OCI-LY3 (cell line): ENCODE measurements around the gene GIPC2.

Experiments
- H2AFZ ChIP-seq: fragments of 200-600, 300-600 bp; shearing (Covaris generic); 2 replicates; pipeline ENCODE4 v1.6.0; 2014; ENCODE audit warnings: antibody characterized with exemption, low read depth, low read length
- H3K27ac ChIP-seq: fragments of 200-600, 300-600 bp; sonication (generic); 2 replicates; pipeline ENCODE4 v1.5.1; 2014; ENCODE audit warnings: mild to moderate bottlenecking, low read length, moderate library complexity, mixed read lengths
- H3K27me3 ChIP-seq: fragments of 200-600, 300-600 bp; sonication (generic); 2 replicates; pipeline ENCODE4 v1.6.1; 2014; ENCODE audit warnings: low read depth, low read length, mixed read lengths
- H3K36me3 ChIP-seq: fragments of 200-600, 300-600 bp; sonication (generic); replicated peaks from 2 replicates; pipeline ENCODE3; 2014; ENCODE audit warnings: low read depth, low read length, mixed read lengths
- H3K4me1 ChIP-seq: fragments of 300-600, 200-600 bp; sonication (generic); 2 replicates; pipeline ENCODE4 v1.6.1; 2014; ENCODE audit warnings: low read length, mixed read lengths
- H3K4me2 ChIP-seq: fragments of 200-600, 300-600 bp; sonication (generic); 2 replicates; pipeline ENCODE4 v1.6.1; 2014; ENCODE audit warnings: low read length, mixed read lengths
- H3K4me3 ChIP-seq: fragments of 300-600, 200-600 bp; sonication (generic); 2 replicates; pipeline ENCODE4 v1.5.1; 2014; ENCODE audit warnings: antibody characterized with exemption, mild to moderate bottlenecking, low read length, moderate library complexity
- H3K79me2 ChIP-seq: fragments of 300-600, 200-600 bp; shearing (Covaris generic); 2 replicates; pipeline ENCODE4 v1.6.1; 2014; ENCODE audit warnings: mild to moderate bottlenecking, low read length, mixed read lengths
- H3K9ac ChIP-seq: fragments of 300-600, 200-600 bp; shearing (Covaris generic); 2 replicates; pipeline ENCODE4 v1.6.0; 2014; ENCODE audit warnings: mild to moderate bottlenecking, low read length, moderate library complexity
- H3K9me3 ChIP-seq: fragments of 200-600, 300-600 bp; shearing (Covaris generic); 2 replicates; pipeline ENCODE4 v1.6.1; 2014; ENCODE audit warnings: low read length, mixed read lengths; ENCODE audit not compliant: insufficient read depth
- H4K20me1 ChIP-seq: fragments of 200-600, 300-600 bp; sonication (generic); 2 replicates; pipeline ENCODE4 v1.6.1; 2016; ENCODE audit warnings: low read length, mixed read lengths; ENCODE audit not compliant: insufficient read depth
- CTCF ChIP-seq: fragments of 200-600, 300-600 bp; sonication (generic); IDR thresholded peaks from 2 replicates; pipeline ENCODE4 v1.5.1; 2014; ENCODE audit warnings: antibody characterized with exemption, low read length, low read depth
- EZH2phosphoT487 ChIP-seq: fragments of 200-600 bp; shearing (Covaris generic); IDR thresholded peaks from 2 replicates; pipeline ENCODE4 v1.6.1; 2018; ENCODE audit warnings: antibody characterized with exemption, mixed run types, low read depth

The GIPC2 gene

GRCh38 chr1:78054559-78054958 is 8.8 kb downstream of the GIPC2 start:
- Histone ChIP-seq H3K9ac (no peak overlapping the region), H3K27me3 (no peaks in the 10 kb centered on the region), H3K4me1 (no peaks in the 10 kb centered on the region), H3K79me2 (no peaks in the 10 kb centered on the region), H3K27ac (no peak overlapping the region), H3K36me3 (no peaks in the 10 kb centered on the region), H3K4me2 (no peak overlapping the region), H4K20me1 (no peaks in the 10 kb centered on the region), H2AFZ (peak overlapping the region; percentile 65; the same call in 1 of the 2 replicates), H3K4me3 (no peak overlapping the region), H3K9me3 (no peaks in the 10 kb centered on the region)
- TF ChIP-seq CTCF (no peak), EZH2phosphoT487 (no peak)

- Histone ChIP-seq H3K4me3 (no peak overlapping the region), H4K20me1 (no peaks in the 10 kb centered on the region), H3K27me3 (no peaks in the 10 kb centered on the region), H3K27ac (no peak overlapping the region), H3K36me3 (no peaks in the 10 kb centered on the region), H2AFZ (peak overlapping the region; percentile 65; the same call in 1 of the 2 replicates), H3K9me3 (no peaks in the 10 kb centered on the region), H3K79me2 (no peaks in the 10 kb centered on the region), H3K9ac (no peak overlapping the region), H3K4me2 (no peak overlapping the region), H3K4me1 (no peaks in the 10 kb centered on the region)
- TF ChIP-seq EZH2phosphoT487 = no peak
- TF ChIP-seq CTCF = no peak
These were observed 9.2 kb downstream of the GIPC2 start for GRCh38 chr1:78054972-78055371.

GRCh38 chr1:78055565-78056132 is 9.9 kb downstream of the GIPC2 start:
- no peak overlapping the region for H3K4me3 ChIP-seq
- no peak overlapping the region for H3K27ac ChIP-seq
- H3K4me1 ChIP-seq = no peaks in the 10 kb centered on the region
- no peaks in the 10 kb centered on the region for H3K36me3 ChIP-seq
- TF ChIP-seq EZH2phosphoT487 = no peak
- TF ChIP-seq CTCF = no peak
- no peak overlapping the region for H2AFZ ChIP-seq
- no peak overlapping the region for H3K4me2 ChIP-seq
- H3K9me3 ChIP-seq = no peaks in the 10 kb centered on the region
- no peak overlapping the region for H3K9ac ChIP-seq
- no peaks in the 10 kb centered on the region for H3K27me3 ChIP-seq
- H3K79me2 ChIP-seq = no peaks in the 10 kb centered on the region
- H4K20me1 ChIP-seq = no peaks in the 10 kb centered on the region

GRCh38 chr1:78058670-78059069 is 12.9 kb downstream of the GIPC2 start:
- no peaks in the 10 kb centered on the region for H3K27me3 ChIP-seq
- H3K9me3 ChIP-seq = no peaks in the 10 kb centered on the region
- H3K79me2 ChIP-seq = no peaks in the 10 kb centered on the region
- H3K4me3 ChIP-seq = no peak overlapping the region
- no peak overlapping the region for H3K27ac ChIP-seq
- no peak overlapping the region for H2AFZ ChIP-seq
- H4K20me1 ChIP-seq = no peaks in the 10 kb centered on the region
- H3K4me2 ChIP-seq = no peak overlapping the region
- TF ChIP-seq CTCF (no peak), EZH2phosphoT487 (no peak)
- H3K9ac ChIP-seq = no peak overlapping the region
- H3K4me1 ChIP-seq = 0 out of 2 replicates have a peak, but pooled peaks cover 3% of the 10 kb centered on the region
- no peaks in the 10 kb centered on the region for H3K36me3 ChIP-seq
